Mesothelial cell of epicardium (in vitro differentiated cells): ENCODE data around the gene DNM3. TPM values are rescaled to one million over a fixed set of nuclear protein-coding genes. Genes with fewer than 3 reads are reported as not detected.

Experiments
- DNase-seq, 2 experiments: peaks; one replicate each; pipeline ENCODE4 v3.0.0; 2021; ENCODE audit warnings: low spot score in 2 of 2; ENCODE audit not compliant: unreplicated experiment in 2 of 2
- H3K27ac Mint-ChIP-seq: 2 replicates; pipeline ENCODE4 v1.8.0; 2021; ENCODE audit warnings: mixed read lengths
- H3K27me3 Mint-ChIP-seq: 2 replicates; pipeline ENCODE4 v1.8.0; 2021; ENCODE audit warnings: low read depth, mixed read lengths
- H3K36me3 Mint-ChIP-seq: 2 replicates; pipeline ENCODE4 v1.8.0; 2021; ENCODE audit warnings: mixed read lengths
- H3K4me1 Mint-ChIP-seq: 2 replicates; pipeline ENCODE4 v1.8.0; 2021; ENCODE audit warnings: mixed read lengths
- H3K4me3 Mint-ChIP-seq: 2 replicates; pipeline ENCODE4 v1.8.0; 2021; ENCODE audit warnings: mild to moderate bottlenecking, moderate library complexity, mixed read lengths
- H3K9me3 Mint-ChIP-seq: 2 replicates; pipeline ENCODE4 v1.8.0; 2021; ENCODE audit warnings: mixed read lengths
- CTCF ChIP-seq: fragments of 200-600 bp; sonication (generic); IDR thresholded peaks from one replicate; pipeline ENCODE4 v1.5.0; 2021; ENCODE audit warnings: antibody characterized with exemption; ENCODE audit not compliant: unreplicated experiment
- total RNA-seq: library from RNA; stranded (reverse); gene quantifications from 3 replicates; pipeline ENCODE4 v1.2.1, GENCODE V29; 2021

The DNM3 gene
- total RNA-seq, 1 donor from 2014 or later, result 5.0 TPM

- Mint-ChIP-seq H3K4me3 (no peak overlapping the region), H3K9me3 (no peaks in the 10 kb centered on the region), H3K27ac (peak overlapping the region; percentile 68), H3K36me3 (no peaks in the 10 kb centered on the region), H3K27me3 (peaks cover 7% of the 10 kb centered on the region), H3K4me1 (peaks cover 21% of the 10 kb centered on the region)
- no peak for DNase-seq
- no peak for TF ChIP-seq CTCF
Measured at GRCh38 chr1:171869097-171869496, 27.8 kb downstream of the DNM3 start.

DNA sequence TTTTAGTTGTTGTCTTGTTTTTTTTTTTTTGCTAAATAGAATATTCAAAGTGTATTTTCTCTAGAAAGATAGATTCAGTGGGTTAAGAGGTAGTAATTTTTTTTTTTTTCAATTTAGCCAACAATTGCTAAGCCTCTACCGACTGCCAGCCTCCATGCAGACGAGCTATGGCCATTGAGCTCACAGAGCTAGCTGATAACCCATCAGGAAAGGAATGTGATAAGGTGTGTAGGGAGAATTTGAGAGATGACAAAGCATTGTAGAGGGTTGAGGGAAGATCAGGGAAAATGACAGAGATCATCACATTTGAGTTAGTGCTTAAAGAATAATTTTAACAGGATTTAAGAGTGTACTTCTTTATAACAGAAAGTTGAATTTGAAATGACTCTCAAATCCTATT is 30.6 kb downstream of the DNM3 start:
- Mint-ChIP-seq H3K4me3 (no peak overlapping the region), H3K27me3 (peaks cover 7% of the 10 kb centered on the region), H3K9me3 (no peaks in the 10 kb centered on the region), H3K36me3 (no peaks in the 10 kb centered on the region), H3K4me1 (peaks cover 22% of the 10 kb centered on the region), H3K27ac (no peak overlapping the region)
- TF ChIP-seq CTCF, result no peak
- DNase-seq, result no peak

- peaks cover 23% of the 10 kb centered on the region for H3K4me1 Mint-ChIP-seq
- H3K4me3 Mint-ChIP-seq, result no peak overlapping the region
- no peak for DNase-seq
- peaks cover 7% of the 10 kb centered on the region for H3K27me3 Mint-ChIP-seq
- H3K27ac Mint-ChIP-seq, result no peak overlapping the region
- no peaks in the 10 kb centered on the region for H3K9me3 Mint-ChIP-seq
- TF ChIP-seq CTCF, result no peak
- H3K36me3 Mint-ChIP-seq, result no peaks in the 10 kb centered on the region
Measured at GRCh38 chr1:171872430-171872829, 31.1 kb downstream of the DNM3 start.

DNA sequence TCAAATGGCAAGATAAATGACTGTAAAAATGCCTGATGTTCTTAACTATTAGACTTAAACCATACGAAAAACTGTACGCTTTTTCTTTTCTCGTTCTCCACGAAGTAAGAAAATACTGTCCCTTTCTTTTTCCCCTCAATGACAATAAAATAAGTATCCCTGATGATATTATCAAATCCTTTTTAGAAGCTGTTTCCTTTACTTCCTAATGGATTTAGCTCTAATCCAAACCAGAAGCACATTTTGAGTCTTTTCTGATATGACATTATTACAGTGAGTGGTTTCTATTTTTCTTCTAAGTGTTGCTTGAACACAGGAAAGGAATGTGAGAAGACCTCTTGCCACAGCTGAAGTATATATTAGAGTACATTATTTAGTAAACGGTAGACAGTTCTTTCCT is 32.4 kb downstream of the DNM3 start:
- Mint-ChIP-seq H3K4me3 (no peak overlapping the region), H3K9me3 (no peaks in the 10 kb centered on the region), H3K27ac (no peak overlapping the region), H3K4me1 (peaks cover 16% of the 10 kb centered on the region), H3K27me3 (peaks cover 7% of the 10 kb centered on the region), H3K36me3 (no peaks in the 10 kb centered on the region)
- DNase-seq, result no peak
- TF ChIP-seq CTCF, result no peak

DNA sequence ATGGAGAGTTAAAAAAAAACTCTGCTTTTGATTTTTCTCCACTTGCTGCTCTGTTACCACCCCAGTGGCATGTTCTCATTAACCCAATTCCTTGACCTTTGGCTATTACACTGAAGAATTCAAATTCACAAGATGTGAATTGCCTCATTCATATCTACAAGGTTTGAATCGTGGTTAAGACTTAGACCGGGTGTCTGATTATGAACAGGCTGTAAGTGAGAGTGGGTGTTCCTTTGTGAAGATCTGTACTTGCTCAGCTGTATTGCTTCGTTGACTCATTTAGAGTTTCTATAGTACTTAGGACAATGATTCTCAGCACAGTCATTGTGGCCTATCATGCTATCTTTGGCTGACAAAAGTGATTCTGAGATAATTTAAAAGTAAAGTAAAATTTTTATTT is 36.4 kb downstream of the DNM3 start:
- no peak overlapping the region for H3K4me3 Mint-ChIP-seq
- H3K9me3 Mint-ChIP-seq, result no peaks in the 10 kb centered on the region
- no peak for TF ChIP-seq CTCF
- no peaks in the 10 kb centered on the region for H3K36me3 Mint-ChIP-seq
- peaks cover 10% of the 10 kb centered on the region for H3K4me1 Mint-ChIP-seq
- H3K27me3 Mint-ChIP-seq, result no peaks in the 10 kb centered on the region
- no peak for DNase-seq
- H3K27ac Mint-ChIP-seq, result no peak overlapping the region

DNA sequence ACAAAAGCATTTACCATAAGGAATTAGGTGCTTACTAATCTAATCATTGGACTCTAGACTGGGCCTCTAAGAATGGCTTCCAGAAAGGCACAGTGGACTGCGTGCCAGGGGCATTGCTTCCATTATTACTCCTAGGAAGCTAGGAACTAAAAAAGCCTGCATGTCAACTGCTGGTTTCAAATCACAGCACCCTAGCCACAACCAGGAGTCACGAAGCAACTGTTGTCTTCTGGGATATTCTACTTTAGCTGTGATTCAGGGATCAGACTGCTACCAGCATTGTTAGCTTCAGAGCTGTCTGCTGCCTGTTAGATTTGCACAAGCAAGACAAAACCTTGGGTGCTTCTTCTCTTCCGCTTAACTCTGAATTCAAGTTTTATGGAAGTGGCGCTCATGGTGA is 38.3 kb downstream of the DNM3 start:
- no peak for DNase-seq
- Mint-ChIP-seq H3K27ac (no peak overlapping the region), H3K4me3 (no peak overlapping the region), H3K27me3 (no peaks in the 10 kb centered on the region), H3K9me3 (no peaks in the 10 kb centered on the region), H3K4me1 (peaks cover 8% of the 10 kb centered on the region), H3K36me3 (no peaks in the 10 kb centered on the region)
- no peak for TF ChIP-seq CTCF
